ENCODE measurements around the gene PDZK1IP1. TPM values are rescaled to one million over a fixed set of nuclear protein-coding genes. Genes with fewer than 3 reads are reported as not detected.

PDZK1IP1 gene
- total and polyA plus RNA-seq, 2 of the 13 experiments (the other 11 are each of a cell fraction or from before 2014, with no cell fraction given) = 0.24 to 1.6 TPM

DNA sequence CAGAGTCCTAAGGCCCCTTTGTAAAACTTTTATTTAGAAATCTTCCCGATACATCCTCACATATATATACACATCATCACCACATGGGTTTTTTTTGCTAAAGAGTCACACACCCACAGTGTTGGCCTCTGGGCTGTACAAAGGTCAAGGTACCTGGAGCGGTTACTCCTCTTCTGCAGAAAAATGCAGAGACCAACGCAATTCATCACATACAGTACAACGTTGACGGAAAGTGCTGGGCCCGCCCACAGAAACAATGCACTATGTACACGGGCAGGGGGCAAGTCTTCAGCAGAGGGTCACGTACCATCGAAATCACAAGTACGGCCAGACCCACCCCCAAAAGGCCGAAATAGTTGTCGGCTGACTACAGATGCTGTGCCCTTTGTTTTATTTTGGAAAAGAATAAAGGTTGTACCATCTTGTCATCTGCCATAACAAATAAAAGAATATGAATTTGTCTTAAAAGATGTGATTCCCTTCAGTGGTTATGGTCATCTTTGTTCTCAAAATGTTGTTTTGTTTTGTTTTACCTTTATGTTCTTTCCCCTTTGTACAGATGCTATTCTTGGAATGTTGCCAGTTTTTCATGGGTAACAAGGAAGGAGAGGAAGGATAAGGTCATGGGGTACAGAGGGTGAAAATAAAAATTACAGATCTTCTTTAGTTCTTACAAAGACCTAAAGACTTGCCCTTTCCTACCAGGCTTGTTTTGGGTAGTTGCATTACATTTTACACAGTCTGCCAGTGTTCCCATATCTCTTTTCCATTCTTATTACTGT, 26.6 kb upstream of the PDZK1IP1 start (continued):
- TF ChIP-seq, protein P1, sequence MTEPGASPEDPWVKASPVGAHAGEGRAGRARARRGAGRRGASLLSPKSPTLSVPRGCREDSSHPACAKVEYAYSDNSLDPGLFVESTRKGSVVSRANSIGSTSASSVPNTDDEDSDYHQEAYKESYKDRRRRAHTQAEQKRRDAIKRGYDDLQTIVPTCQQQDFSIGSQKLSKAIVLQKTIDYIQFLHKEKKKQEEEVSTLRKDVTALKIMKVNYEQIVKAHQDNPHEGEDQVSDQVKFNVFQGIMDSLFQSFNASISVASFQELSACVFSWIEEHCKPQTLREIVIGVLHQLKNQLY (CRISPR knock-in tag; IDR thresholded peaks at IDR 0.05) = 0 out of 2 replicates have a peak, but pooled peaks have one; percentile 49
- peak; percentile 77 for TF ChIP-seq RXRB (CRISPR knock-in tag; IDR thresholded peaks at IDR 0.05; ENCODE audit: borderline replicate concordance)
- TF ChIP-seq, protein P2, sequence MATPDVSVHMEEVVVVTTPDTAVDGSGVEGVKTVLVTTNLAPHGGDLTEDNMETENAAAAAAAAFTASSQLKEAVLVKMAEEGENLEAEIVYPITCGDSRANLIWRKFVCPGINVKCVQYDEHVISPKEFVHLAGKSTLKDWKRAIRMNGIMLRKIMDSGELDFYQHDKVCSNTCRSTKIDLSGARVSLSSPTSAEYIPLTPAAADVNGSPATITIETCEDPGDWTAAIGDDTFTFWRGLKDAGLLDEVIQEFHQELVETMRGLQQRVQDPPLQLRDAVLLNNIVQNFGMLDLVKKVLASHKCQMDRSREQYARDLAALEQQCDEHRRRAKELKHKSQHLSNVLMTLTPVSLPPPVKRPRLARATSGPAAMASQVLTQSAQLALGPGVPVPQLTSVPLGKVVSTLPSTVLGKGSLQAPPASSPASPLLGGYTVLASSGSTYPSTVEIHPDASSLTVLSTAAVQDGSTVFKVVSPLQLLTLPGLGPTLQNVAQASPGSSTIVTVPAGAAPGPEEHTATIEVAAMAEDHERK (CRISPR knock-in tag; IDR thresholded peaks at IDR 0.05; ENCODE audit: low read depth) = no peak
- TF ChIP-seq, protein P3, sequence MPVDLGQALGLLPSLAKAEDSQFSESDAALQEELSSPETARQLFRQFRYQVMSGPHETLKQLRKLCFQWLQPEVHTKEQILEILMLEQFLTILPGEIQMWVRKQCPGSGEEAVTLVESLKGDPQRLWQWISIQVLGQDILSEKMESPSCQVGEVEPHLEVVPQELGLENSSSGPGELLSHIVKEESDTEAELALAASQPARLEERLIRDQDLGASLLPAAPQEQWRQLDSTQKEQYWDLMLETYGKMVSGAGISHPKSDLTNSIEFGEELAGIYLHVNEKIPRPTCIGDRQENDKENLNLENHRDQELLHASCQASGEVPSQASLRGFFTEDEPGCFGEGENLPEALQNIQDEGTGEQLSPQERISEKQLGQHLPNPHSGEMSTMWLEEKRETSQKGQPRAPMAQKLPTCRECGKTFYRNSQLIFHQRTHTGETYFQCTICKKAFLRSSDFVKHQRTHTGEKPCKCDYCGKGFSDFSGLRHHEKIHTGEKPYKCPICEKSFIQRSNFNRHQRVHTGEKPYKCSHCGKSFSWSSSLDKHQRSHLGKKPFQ (CRISPR knock-in tag; IDR thresholded peaks at IDR 0.05; ENCODE audit: insufficient replicate concordance) = no peak
- no peak for TF ChIP-seq RFXANK (CRISPR knock-in tag; IDR thresholded peaks at IDR 0.05)
- no peak for TF ChIP-seq KAT2B (IDR thresholded peaks at IDR 0.05; ENCODE audit: borderline replicate concordance, low read depth, low read length)
- TF ChIP-seq TBX3 (IDR thresholded peaks at IDR 0.05; ENCODE audit: borderline replicate concordance) = no peak
- no peak for TF ChIP-seq FOXA1 (IDR thresholded peaks at IDR 0.05)
- peak; percentile 61 for TF ChIP-seq FOXA1 (CRISPR knock-in tag; IDR thresholded peaks at IDR 0.05)
- TF ChIP-seq MEIS1 (CRISPR knock-in tag; IDR thresholded peaks at IDR 0.05; ENCODE audit: borderline replicate concordance) = peak; percentile 58; the same call in 1 of the 2 replicates

All from HepG2 (cell line).